ENCODE measurements around the gene SOX5.
"Not testable (repeated sequence)": the region's sequence is repeated elsewhere in the genome, so short reads cannot be mapped to it uniquely, and the experiment has no call there.

SOX5 gene

GRCh38 chr12:23834076-23834475 lies 115.4 kb downstream of the SOX5 start:
- no peak for DNase-seq (ENCODE audit: low read depth in 2 of 2)

- no peak for DNase-seq (ENCODE audit: low read depth in 2 of 2)
These were observed 117.7 kb downstream of the SOX5 start for GRCh38 chr12:23831739-23832138.

- DNase-seq (ENCODE audit: low read depth in 2 of 2): no peak
These were observed 119.3 kb downstream of the SOX5 start for GRCh38 chr12:23830210-23830609.

- DNase-seq (ENCODE audit: low read depth in 2 of 2): no peak
These were observed 122.1 kb downstream of the SOX5 start for GRCh38 chr12:23827353-23827752.

- not testable (repeated sequence) for DNase-seq (ENCODE audit: low read depth in 2 of 2)
These were observed 124.3 kb downstream of the SOX5 start for GRCh38 chr12:23825124-23825523.

GRCh38 chr12:23824358-23824757 lies 125.1 kb downstream of the SOX5 start:
- DNase-seq (ENCODE audit: low read depth in 2 of 2): no peak

GRCh38 chr12:23822883-23823282 lies 126.6 kb downstream of the SOX5 start:
- not testable (repeated sequence) for DNase-seq (ENCODE audit: low read depth in 2 of 2)

- DNase-seq (ENCODE audit: low read depth in 2 of 2): no peak
These were observed 132.1 kb downstream of the SOX5 start for GRCh38 chr12:23817345-23817744.

- DNase-seq (ENCODE audit: low read depth in 2 of 2): no peak
These were observed 133.0 kb downstream of the SOX5 start for GRCh38 chr12:23816394-23816851.

- no peak for DNase-seq (ENCODE audit: low read depth in 2 of 2)
These were observed 133.7 kb downstream of the SOX5 start for GRCh38 chr12:23815810-23816209.

GRCh38 chr12:23813206-23813605 lies 136.3 kb downstream of the SOX5 start:
- no peak for DNase-seq (ENCODE audit: low read depth in 2 of 2)

GRCh38 chr12:23810329-23810902 lies 139.1 kb downstream of the SOX5 start:
- no peak for DNase-seq (ENCODE audit: low read depth in 2 of 2)

- no peak for DNase-seq (ENCODE audit: low read depth in 2 of 2)
These were observed 145.9 kb downstream of the SOX5 start for GRCh38 chr12:23803540-23803939.

GRCh38 chr12:23795494-23795893 lies 154.0 kb downstream of the SOX5 start:
- no peak for DNase-seq (ENCODE audit: low read depth in 2 of 2)

GRCh38 chr12:23781118-23781517 lies 168.4 kb downstream of the SOX5 start:
- no peak for DNase-seq (ENCODE audit: low read depth in 2 of 2)

GRCh38 chr12:23775208-23775607 lies 174.3 kb downstream of the SOX5 start:
- DNase-seq (ENCODE audit: low read depth in 2 of 2): no peak

GRCh38 chr12:23771240-23771949 lies 178.1 kb downstream of the SOX5 start:
- DNase-seq (ENCODE audit: low read depth in 2 of 2): no peak

GRCh38 chr12:23770202-23770938 lies 179.1 kb downstream of the SOX5 start:
- DNase-seq (ENCODE audit: low read depth in 2 of 2): no peak

- DNase-seq (ENCODE audit: low read depth in 2 of 2): no peak
These were observed 181.6 kb downstream of the SOX5 start for GRCh38 chr12:23767834-23768233.

- no peak for DNase-seq (ENCODE audit: low read depth in 2 of 2)
These were observed 185.7 kb downstream of the SOX5 start for GRCh38 chr12:23763724-23764123.

GRCh38 chr12:23760495-23760894 lies 189.0 kb downstream of the SOX5 start:
- no peak for DNase-seq (ENCODE audit: low read depth in 2 of 2)

GRCh38 chr12:23758608-23759007 lies 190.9 kb downstream of the SOX5 start:
- DNase-seq (ENCODE audit: low read depth in 2 of 2): no peak

- DNase-seq (ENCODE audit: low read depth in 2 of 2): no peak
These were observed 191.9 kb downstream of the SOX5 start for GRCh38 chr12:23757541-23757962.

Measured in fibroblast of skin of left biceps (primary cell).